DND-41 (cell line): Measurements from ENCODE around the gene MAGEB3.

Experiments
- CTCF ChIP-seq: IDR thresholded peaks from 2 replicates; pipeline ENCODE4 v1.5.1; 2012; ENCODE audit warnings: borderline replicate concordance, low read length, moderate library complexity, mild to moderate bottlenecking; ENCODE audit not compliant: poor library complexity, severe bottlenecking; ENCODE audit errors: extremely low read depth
- EZH2 ChIP-seq: IDR thresholded peaks from 3 replicates; pipeline ENCODE4 v1.6.1; 2012; ENCODE audit warnings: borderline replicate concordance, low read depth, mild to moderate bottlenecking, moderate library complexity, low read length, inconsistent platforms; ENCODE audit not compliant: severe bottlenecking

DNA sequence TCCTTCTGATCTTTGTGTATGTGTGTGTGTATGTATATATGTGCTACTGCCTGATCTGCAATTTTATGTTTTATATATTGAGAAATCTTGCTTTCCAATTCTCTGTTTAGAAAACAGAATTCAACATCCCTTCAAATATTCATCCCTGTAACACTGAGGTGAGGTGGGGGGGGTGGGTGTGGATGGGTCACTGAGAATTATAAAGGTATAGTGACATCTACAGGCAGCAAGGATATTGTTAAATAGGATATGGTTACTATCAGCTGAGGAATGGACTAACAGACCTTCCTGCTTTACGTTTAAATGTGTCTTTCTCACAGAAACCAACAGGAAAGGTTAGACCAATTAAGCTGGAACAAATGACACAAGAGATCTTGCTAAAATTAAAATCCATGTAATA is 34.1 kb upstream of the MAGEB3 start:
- TF ChIP-seq CTCF: no peak
- TF ChIP-seq EZH2: no peak
